ENCODE results near the gene SDK1. TPM values are rescaled to one million over a fixed set of nuclear protein-coding genes. Genes with fewer than 3 reads are reported as not detected.

Gene SDK1
- total and polyA plus RNA-seq, 12 donors = 1.0 to 5.3 (median 3.2) TPM

DNA sequence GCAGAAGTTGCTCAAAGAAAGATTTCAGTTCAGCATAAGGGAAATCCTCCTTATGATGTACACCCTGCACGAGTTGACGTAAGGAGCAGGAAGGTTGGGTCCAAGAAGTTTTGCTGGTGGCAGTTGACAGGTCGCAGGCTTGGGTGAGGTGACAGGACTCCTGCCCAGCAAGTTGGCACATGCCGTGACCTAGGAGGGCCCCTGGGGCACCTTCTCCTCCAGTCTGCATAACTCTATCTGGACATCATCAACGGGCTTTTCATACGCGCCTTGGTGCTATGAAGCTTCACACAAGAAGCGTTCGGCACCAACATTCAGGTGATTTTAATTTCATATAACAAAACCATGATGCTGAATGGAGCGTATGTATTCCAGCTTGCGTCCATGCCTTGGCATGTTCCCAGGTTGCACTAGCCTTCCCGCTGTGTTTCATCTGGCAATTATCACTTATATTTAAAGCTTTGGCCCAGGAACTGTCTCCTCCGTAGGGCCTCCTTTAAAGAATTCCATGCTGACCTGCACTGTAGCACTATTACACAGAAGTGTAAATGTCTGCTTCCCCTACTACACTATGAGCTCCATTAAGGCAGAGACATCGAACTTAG lies 729.4 kb downstream of the SDK1 start:
- H3K27ac ChIP-seq = no peak overlapping the region
- H3K9me3 ChIP-seq = no peaks in the 10 kb centered on the region
- intact Hi-C loops (cut with DNase I) = no loop called here
- TF ChIP-seq, protein P1, sequence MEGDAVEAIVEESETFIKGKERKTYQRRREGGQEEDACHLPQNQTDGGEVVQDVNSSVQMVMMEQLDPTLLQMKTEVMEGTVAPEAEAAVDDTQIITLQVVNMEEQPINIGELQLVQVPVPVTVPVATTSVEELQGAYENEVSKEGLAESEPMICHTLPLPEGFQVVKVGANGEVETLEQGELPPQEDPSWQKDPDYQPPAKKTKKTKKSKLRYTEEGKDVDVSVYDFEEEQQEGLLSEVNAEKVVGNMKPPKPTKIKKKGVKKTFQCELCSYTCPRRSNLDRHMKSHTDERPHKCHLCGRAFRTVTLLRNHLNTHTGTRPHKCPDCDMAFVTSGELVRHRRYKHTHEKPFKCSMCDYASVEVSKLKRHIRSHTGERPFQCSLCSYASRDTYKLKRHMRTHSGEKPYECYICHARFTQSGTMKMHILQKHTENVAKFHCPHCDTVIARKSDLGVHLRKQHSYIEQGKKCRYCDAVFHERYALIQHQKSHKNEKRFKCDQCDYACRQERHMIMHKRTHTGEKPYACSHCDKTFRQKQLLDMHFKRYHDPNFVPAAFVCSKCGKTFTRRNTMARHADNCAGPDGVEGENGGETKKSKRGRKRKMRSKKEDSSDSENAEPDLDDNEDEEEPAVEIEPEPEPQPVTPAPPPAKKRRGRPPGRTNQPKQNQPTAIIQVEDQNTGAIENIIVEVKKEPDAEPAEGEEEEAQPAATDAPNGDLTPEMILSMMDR (IDR thresholded peaks at IDR 0.05) = no peak
- no peaks in the 10 kb centered on the region for H3K36me3 ChIP-seq
- DNase-seq (no peak), ATAC-seq (no peak)
- H3K27me3 ChIP-seq = no peaks in the 10 kb centered on the region
- no peak overlapping the region for H3K4me3 ChIP-seq
- 75 to 89% methylated on average over 14 of the region's 14 CpGs for WGBS, 2 donors
- H3K4me1 ChIP-seq = no peaks in the 10 kb centered on the region

- Histone ChIP-seq H3K27ac (no peak overlapping the region), H3K36me3 (no peaks in the 10 kb centered on the region), H3K9me3 (no peaks in the 10 kb centered on the region), H3K4me1 (no peaks in the 10 kb centered on the region), H3K27me3 (no peaks in the 10 kb centered on the region), H3K4me3 (no peak overlapping the region)
- 79 to 88% methylated on average over 12 of the region's 12 CpGs for WGBS, 2 donors
- intact Hi-C loops (cut with DNase I) = no loop called here
- no peak for DNase-seq
- no peak for ATAC-seq
- TF ChIP-seq, protein P1 (IDR thresholded peaks at IDR 0.05) = no peak
These were observed 732.9 kb downstream of the SDK1 start for GRCh38 chr7:4033996-4034395.

DNA sequence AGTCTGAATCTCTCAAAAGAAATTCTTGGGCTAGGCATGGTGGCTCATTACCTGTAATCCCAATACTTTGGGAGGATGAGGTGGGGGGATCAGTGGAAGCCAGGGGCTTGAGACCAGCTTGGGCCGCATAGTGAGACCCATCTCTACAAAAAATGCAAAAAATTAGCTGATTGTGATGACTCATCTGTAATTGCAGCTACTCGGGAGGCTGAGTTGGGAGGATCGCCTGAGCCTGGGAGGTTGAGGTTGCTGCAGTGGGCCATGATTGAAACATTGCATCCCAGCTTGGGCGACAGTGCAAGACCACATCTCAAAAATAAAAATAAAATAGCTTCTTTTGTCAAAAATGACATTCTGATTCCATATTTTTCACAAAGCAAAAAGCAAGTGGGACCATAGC lies 736.3 kb downstream of the SDK1 start:
- Histone ChIP-seq H3K4me1 (no peaks in the 10 kb centered on the region), H3K9me3 (no peaks in the 10 kb centered on the region), H3K36me3 (no peaks in the 10 kb centered on the region), H3K27ac (no peak overlapping the region), H3K4me3 (no peak overlapping the region), H3K27me3 (no peaks in the 10 kb centered on the region)
- ATAC-seq = no peak
- DNase-seq = no peak
- TF ChIP-seq, protein P1 (IDR thresholded peaks at IDR 0.05) = no peak
- intact Hi-C loops (cut with DNase I) = no loop called here
- 95% methylated on average over 4 of the region's 4 CpGs for WGBS, 2 donors

DNA sequence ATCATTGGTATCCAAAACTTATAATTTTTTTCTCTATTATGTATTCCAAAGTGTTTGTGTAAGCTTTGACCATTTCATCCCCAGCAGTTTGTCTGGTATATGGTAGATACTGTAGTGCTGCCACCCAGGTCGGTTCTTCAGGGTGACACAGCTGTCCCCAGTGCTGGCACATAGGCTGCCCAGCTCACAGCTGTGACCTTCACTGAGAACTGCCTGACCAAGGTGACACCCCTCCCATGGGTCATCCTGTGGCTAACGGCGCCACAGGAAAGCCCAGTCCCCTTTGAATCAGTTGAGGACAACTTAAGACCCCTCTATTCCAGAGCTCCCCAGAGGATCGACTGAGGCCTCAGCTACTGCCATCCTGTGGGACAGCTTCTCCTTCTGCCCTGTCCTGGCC lies 736.8 kb downstream of the SDK1 start:
- no peaks in the 10 kb centered on the region for H3K27me3 ChIP-seq
- H3K36me3 ChIP-seq = no peaks in the 10 kb centered on the region
- TF ChIP-seq, protein P1 (IDR thresholded peaks at IDR 0.05) = no peak
- no peak overlapping the region for H3K27ac ChIP-seq
- no peak overlapping the region for H3K4me3 ChIP-seq
- H3K9me3 ChIP-seq = no peaks in the 10 kb centered on the region
- 85 to 91% methylated on average over 4 of the region's 4 CpGs for WGBS, 2 donors
- DNase-seq (no peak), ATAC-seq (no peak)
- no peaks in the 10 kb centered on the region for H3K4me1 ChIP-seq
- intact Hi-C loops (cut with DNase I) = no loop called here

Measured in heart right ventricle (tissue), 16 donors.